Prostate gland (tissue), 2 donors: ENCODE data around the gene CAMKK1. TPM values are rescaled to one million over a fixed set of nuclear protein-coding genes. Genes with fewer than 3 reads are reported as not detected.

ENCODE experiments used
- DNase-seq: peaks from one replicate; pipeline ENCODE4 v3.0.0-alpha.2; 2019; ENCODE audit warnings: low spot score
- H3K27ac ChIP-seq, 2 donors: fragments of 200-600 bp; sonication (generic); 2 replicates each; pipeline ENCODE4 v1.5.1; 2017 to 2019
- H3K27me3 ChIP-seq: fragments of 200-600 bp; sonication (generic); replicated peaks from 2 replicates; pipeline ENCODE4 v1.5.1; 2019; ENCODE audit not compliant: insufficient read depth
- H3K36me3 ChIP-seq, 2 donors: fragments of 200-600 bp; sonication (generic); 1 replicate in 1 of 2; 2 replicates in 1 of 2; pipeline versions ENCODE4 v1.5.1 to v1.8.1; 2017 to 2019
- H3K4me1 ChIP-seq: fragments of 200-600 bp; sonication (generic); replicated peaks from 2 replicates; pipeline ENCODE4 v1.5.1; 2019
- H3K4me3 ChIP-seq, 2 donors: fragments of 200-600 bp; sonication (generic); 2 replicates each; pipeline ENCODE4 v1.5.1; 2017 to 2019
- H3K9me3 ChIP-seq: fragments of 200-600 bp; sonication (generic); 2 replicates; pipeline ENCODE4 v1.5.1; 2017
- POLR2A ChIP-seq: fragments of 450-650 bp; IDR thresholded peaks from one replicate; pipeline ENCODE4 v1.6.1; 2016; ENCODE audit warnings: antibody characterized with exemption, mild to moderate bottlenecking
- POLR2AphosphoS5 ChIP-seq: sonication (generic); formaldehyde crosslinking; IDR thresholded peaks from one replicate; pipeline ENCODE4 v1.6.1; 2017; ENCODE audit warnings: antibody characterized with exemption
- WGBS: methylation state at CpG from one replicate; pipeline ENCODE4 v1.1.5; 2018; 5-methylcytosine and 5-hydroxymethylcytosine counted together
- intact Hi-C: fragments of 100-400 bp; cut with DNase I; formaldehyde crosslinking; loops from one replicate; pipeline ENCODE4 v1.14.2; 2022
- total RNA-seq, 2 donors: library from RNA; depleted of rRNA; stranded (reverse); fragments of >200 nt; gene quantifications; one replicate each; pipeline ENCODE4 v1.1.0, GENCODE V29; 2016
- TF ChIP-seq, protein P1 (sequence below), 4 experiments: fragments of 200-600 bp in 2 of 4; fragments of 450-650 bp in 2 of 4; sonication (generic) in 2 of 4; IDR thresholded peaks; 1 replicate in 3 of 4; 2 replicates in 1 of 4; pipeline ENCODE4 v1.5.1; 2016 to 2019; ENCODE audit warnings: antibody characterized with exemption in 4 of 4, mild to moderate bottlenecking in 2 of 4, moderate library complexity in 2 of 4

CAMKK1 gene
- total RNA-seq, 2 donors from 2014 or later = 2.0 to 12.8 TPM

DNA sequence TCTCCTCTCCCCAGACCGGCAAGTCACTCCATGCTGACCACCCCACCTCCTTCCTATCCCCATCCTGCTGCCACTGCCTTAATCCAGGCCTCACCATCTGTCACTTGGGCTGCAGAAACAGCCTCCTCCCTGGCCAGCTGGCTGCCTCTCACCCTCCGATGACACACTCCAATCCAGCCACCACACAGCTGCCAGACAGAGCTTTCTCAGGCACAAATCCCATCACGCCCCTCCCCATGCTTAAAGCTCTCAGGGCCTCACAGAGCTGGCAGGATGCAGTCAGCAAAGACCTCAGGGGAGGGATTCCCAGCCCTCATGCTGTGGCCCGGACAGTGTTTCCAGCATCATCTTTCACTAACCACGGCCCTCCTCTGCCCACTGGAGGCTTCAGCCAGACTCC lies 13.7 kb downstream of the CAMKK1 start:
- H3K4me1 ChIP-seq = no peaks in the 10 kb centered on the region
- 44% methylated on average over 5 of the region's 5 CpGs for WGBS
- H3K27ac ChIP-seq = no peak overlapping the region
- no peak for DNase-seq
- intact Hi-C loops = no loop called here
- no peaks in the 10 kb centered on the region for H3K9me3 ChIP-seq
- TF ChIP-seq POLR2A (no peak), POLR2AphosphoS5 (no peak)
- TF ChIP-seq, protein P1, sequence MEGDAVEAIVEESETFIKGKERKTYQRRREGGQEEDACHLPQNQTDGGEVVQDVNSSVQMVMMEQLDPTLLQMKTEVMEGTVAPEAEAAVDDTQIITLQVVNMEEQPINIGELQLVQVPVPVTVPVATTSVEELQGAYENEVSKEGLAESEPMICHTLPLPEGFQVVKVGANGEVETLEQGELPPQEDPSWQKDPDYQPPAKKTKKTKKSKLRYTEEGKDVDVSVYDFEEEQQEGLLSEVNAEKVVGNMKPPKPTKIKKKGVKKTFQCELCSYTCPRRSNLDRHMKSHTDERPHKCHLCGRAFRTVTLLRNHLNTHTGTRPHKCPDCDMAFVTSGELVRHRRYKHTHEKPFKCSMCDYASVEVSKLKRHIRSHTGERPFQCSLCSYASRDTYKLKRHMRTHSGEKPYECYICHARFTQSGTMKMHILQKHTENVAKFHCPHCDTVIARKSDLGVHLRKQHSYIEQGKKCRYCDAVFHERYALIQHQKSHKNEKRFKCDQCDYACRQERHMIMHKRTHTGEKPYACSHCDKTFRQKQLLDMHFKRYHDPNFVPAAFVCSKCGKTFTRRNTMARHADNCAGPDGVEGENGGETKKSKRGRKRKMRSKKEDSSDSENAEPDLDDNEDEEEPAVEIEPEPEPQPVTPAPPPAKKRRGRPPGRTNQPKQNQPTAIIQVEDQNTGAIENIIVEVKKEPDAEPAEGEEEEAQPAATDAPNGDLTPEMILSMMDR (IDR thresholded peaks at IDR 0.05) = no peak
- H3K27me3 ChIP-seq = no peaks in the 10 kb centered on the region
- H3K4me3 ChIP-seq = no peak overlapping the region
- H3K36me3 ChIP-seq = no peaks in the 10 kb centered on the region

DNA sequence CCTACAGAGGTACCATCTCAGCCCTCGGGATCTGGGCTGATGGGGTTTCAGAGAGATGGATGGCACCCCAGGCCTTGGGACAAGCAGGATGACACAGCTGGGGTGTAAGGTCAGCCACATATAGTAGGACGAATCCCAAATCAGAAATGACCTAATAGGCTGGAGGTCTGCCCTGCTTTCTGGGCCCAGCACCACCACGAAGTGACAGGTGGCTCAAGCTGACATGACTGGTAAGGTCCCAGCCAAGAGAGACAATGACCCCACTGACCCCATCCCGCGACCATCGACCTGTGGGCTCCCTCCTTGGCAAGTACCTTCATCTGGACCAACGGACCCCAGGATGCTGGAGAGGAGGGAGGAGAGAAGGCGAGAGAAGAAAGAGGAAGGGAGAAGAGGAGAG lies 15.6 kb downstream of the CAMKK1 start:
- TF ChIP-seq POLR2A = no peak
- TF ChIP-seq POLR2AphosphoS5 = no peak
- TF ChIP-seq, protein P1 (IDR thresholded peaks at IDR 0.05) = no peak
- Histone ChIP-seq H3K36me3 (no peaks in the 10 kb centered on the region), H3K27ac (no peak overlapping the region), H3K27me3 (no peaks in the 10 kb centered on the region), H3K4me3 (no peak overlapping the region), H3K4me1 (no peaks in the 10 kb centered on the region), H3K9me3 (no peaks in the 10 kb centered on the region)
- intact Hi-C loops = no loop called here
- no peak for DNase-seq
- WGBS = 88% methylated on average over 8 of the region's 8 CpGs

DNA sequence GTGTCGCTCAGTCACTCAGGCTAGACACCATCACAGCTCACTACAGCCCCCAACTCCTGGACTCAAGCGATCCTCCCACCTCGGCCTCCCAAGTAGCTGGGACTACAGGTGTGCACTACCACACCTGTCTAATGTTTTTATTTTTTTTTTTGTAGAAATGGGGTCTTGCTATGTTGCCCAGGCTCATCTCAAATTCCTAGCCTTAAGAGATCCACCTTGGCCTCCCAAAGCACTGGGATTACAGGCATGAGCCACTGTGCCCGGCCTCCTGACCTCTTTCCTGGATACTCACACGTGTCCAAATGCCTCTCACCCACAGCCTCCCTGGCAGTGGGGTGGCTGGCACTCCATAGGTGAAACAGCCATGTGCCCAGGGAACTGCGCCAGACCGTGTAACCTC lies 17.5 kb downstream of the CAMKK1 start:
- 95% methylated on average over 7 of the region's 7 CpGs for WGBS
- Histone ChIP-seq H3K27ac (no peak overlapping the region), H3K36me3 (no peaks in the 10 kb centered on the region), H3K4me1 (no peaks in the 10 kb centered on the region), H3K27me3 (no peaks in the 10 kb centered on the region), H3K4me3 (no peak overlapping the region), H3K9me3 (no peaks in the 10 kb centered on the region)
- DNase-seq = no peak
- no peak for TF ChIP-seq POLR2A
- no peak for TF ChIP-seq POLR2AphosphoS5
- TF ChIP-seq, protein P1 (IDR thresholded peaks at IDR 0.05) = no peak
- intact Hi-C loops = no loop called here

DNA sequence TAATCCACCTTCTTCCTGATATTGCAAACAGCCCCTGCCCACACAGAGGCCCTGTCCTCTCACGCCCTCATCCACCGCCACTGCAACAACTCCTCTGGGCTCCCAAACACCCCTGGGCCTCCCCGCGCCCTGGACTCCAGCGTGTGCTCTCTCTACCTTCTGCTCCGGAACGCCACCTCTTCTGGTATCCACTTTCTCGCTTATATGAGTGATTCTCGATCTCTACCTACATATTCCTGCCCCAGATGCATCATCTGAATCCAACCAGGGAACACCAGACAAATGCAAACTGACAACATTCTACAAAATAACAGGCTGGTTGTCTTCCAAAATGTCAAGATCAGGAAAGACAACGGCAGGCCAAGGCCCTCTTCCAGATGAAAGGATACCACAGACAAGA lies 19.0 kb downstream of the CAMKK1 start:
- H3K4me1 ChIP-seq = no peaks in the 10 kb centered on the region
- H3K36me3 ChIP-seq = no peaks in the 10 kb centered on the region
- no peak for TF ChIP-seq POLR2AphosphoS5
- TF ChIP-seq POLR2A = no peak
- TF ChIP-seq, protein P1 (IDR thresholded peaks at IDR 0.05) = no peak
- no peaks in the 10 kb centered on the region for H3K9me3 ChIP-seq
- DNase-seq = no peak
- H3K4me3 ChIP-seq = no peak overlapping the region
- intact Hi-C loops = no loop called here
- 90% methylated on average over 10 of the region's 10 CpGs for WGBS
- no peaks in the 10 kb centered on the region for H3K27me3 ChIP-seq
- no peak overlapping the region for H3K27ac ChIP-seq

DNA sequence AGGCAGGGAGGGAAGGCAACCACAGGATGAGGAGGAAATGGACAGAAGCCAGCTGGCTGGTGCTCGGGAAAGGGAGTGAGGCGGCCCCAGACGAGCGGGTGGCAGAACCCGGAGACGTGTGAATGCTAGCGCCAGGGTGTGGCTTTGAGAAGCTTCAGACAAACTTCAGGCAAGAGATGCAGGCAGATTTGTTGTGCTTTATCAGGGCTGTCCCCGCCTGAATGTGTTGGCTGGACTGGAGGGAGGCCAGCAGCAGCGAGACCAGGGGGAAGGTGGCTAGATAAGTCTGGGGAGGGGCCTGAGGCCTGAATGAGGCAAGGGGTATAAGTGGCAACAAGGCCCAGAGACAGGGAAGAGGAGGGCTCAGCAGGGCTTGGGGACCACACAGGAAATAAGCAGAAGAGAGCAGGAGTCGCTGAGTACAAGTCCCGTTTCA lies 22.0 kb downstream of the CAMKK1 start:
- no peaks in the 10 kb centered on the region for H3K36me3 ChIP-seq
- H3K9me3 ChIP-seq = no peaks in the 10 kb centered on the region
- TF ChIP-seq POLR2A (no peak), POLR2AphosphoS5 (no peak)
- TF ChIP-seq, protein P1 (IDR thresholded peaks at IDR 0.05) = no peak
- no peak overlapping the region for H3K27ac ChIP-seq
- no peak overlapping the region for H3K4me3 ChIP-seq
- DNase-seq = no peak
- intact Hi-C loops = no loop called here
- no peaks in the 10 kb centered on the region for H3K27me3 ChIP-seq
- no peaks in the 10 kb centered on the region for H3K4me1 ChIP-seq
- WGBS = 31% methylated on average over 11 of the region's 11 CpGs
